SK-N-SH (cell line): ENCODE results near the gene DGAT2. TPM values are rescaled to one million over a fixed set of nuclear protein-coding genes. Genes with fewer than 3 reads are reported as not detected.

Experiments
- CTCF ChIA-PET: fragments of 300-600, 350-600 bp; formaldehyde crosslinking; extraction: SDS; loops from one replicate; lab custom pipeline; 2021; lab: Yijun Ruan, JAX
- POLR2A ChIA-PET: fragments of 350-600 bp; sonication (Branson Sonifier 250); formaldehyde crosslinking; extraction: SDS; loops from one replicate; lab custom pipeline; 2020; ENCODE audit warnings: antibody characterized with exemption, inconsistent platforms; lab: Yijun Ruan, JAX
- DNase-seq: peaks from one replicate; pipeline ENCODE4 v3.0.0; 2012
- H2AFZ ChIP-seq: fragments of 200-600 bp; sonication (generic); 2 replicates; pipeline ENCODE4 v1.8.1; 2016; ENCODE audit warnings: antibody characterized with exemption, mild to moderate bottlenecking, low read depth
- H3F3A ChIP-seq: fragments of 200-600 bp; sonication (generic); replicated peaks from 2 replicates; pipeline ENCODE3; 2016; ENCODE audit warnings: antibody characterized with exemption, mild to moderate bottlenecking; ENCODE audit not compliant: insufficient read depth
- H3K27ac ChIP-seq, 2 experiments: fragments of 200-500 bp in 1 of 2; fragments of 200-600 bp in 1 of 2; sonication (Bioruptor generic) in 1 of 2; sonication (generic), shearing (Covaris generic) in 1 of 2; 2 replicates each; pipeline versions ENCODE4 v1.5.1 to v1.6.1; 2014 to 2016; ENCODE audit warnings: low read depth in 2 of 2, inconsistent platforms in 1 of 2, low read length in 1 of 2, mild to moderate bottlenecking in 1 of 2, mixed read lengths in 1 of 2
- H3K27me3 ChIP-seq: fragments of 200-600 bp; sonication (generic), shearing (Covaris generic); 2 replicates; pipeline ENCODE4 v1.6.1; 2016; ENCODE audit warnings: mixed run types; ENCODE audit not compliant: insufficient read depth
- H3K36me3 ChIP-seq, 2 experiments: fragments of 200-500 bp in 1 of 2; fragments of 200-600 bp in 1 of 2; sonication (Bioruptor generic) in 1 of 2; sonication (generic) in 1 of 2; replicated peaks in 1 of 2; 2 replicates each; pipeline versions ENCODE3 to v1.5.1; 2014 to 2016; ENCODE audit warnings: low read length in 1 of 2, mild to moderate bottlenecking in 1 of 2; ENCODE audit not compliant: insufficient read depth in 2 of 2, control insufficient read depth in 1 of 2
- H3K4me1 ChIP-seq, 2 experiments: fragments of 200-500 bp in 1 of 2; fragments of 200-600 bp in 1 of 2; sonication (Bioruptor generic) in 1 of 2; sonication (generic), shearing (Covaris generic) in 1 of 2; 2 replicates each; pipeline versions ENCODE4 v1.5.1 to v1.6.1; 2014 to 2016; ENCODE audit warnings: low read depth in 1 of 2, low read length in 1 of 2, mixed run types in 1 of 2; ENCODE audit not compliant: insufficient read depth in 2 of 2, control insufficient read depth in 1 of 2
- H3K4me2 ChIP-seq: fragments of 200-600 bp; sonication (generic), shearing (Covaris generic); 2 replicates; pipeline ENCODE4 v1.6.1; 2017; ENCODE audit warnings: mixed run types
- H3K4me3 ChIP-seq, 2 experiments: fragments of 200-500 bp in 1 of 2; fragments of 200-600 bp in 1 of 2; sonication (Bioruptor generic) in 1 of 2; sonication (generic), shearing (Covaris generic) in 1 of 2; 2 replicates each; pipeline versions ENCODE4 v1.5.1 to v1.8.1; 2014 to 2016; ENCODE audit warnings: low read depth in 2 of 2, inconsistent platforms in 1 of 2, low read length in 1 of 2, mild to moderate bottlenecking in 1 of 2, mixed read lengths in 1 of 2, moderate library complexity in 1 of 2
- H3K79me2 ChIP-seq: fragments of 200-600 bp; sonication (generic); 2 replicates; pipeline ENCODE4 v1.8.1; 2017; ENCODE audit warnings: mild to moderate bottlenecking; ENCODE audit not compliant: insufficient read depth
- H3K9ac ChIP-seq: fragments of 200-600 bp; sonication (generic); 2 replicates; pipeline ENCODE4 v1.6.1; 2017; ENCODE audit warnings: mixed run types
- H3K9me2 ChIP-seq: fragments of 200-600 bp; sonication (generic); 2 replicates; pipeline ENCODE4 v1.6.1; 2017; ENCODE audit warnings: mixed run types
- H3K9me3 ChIP-seq: fragments of 200-600 bp; sonication (generic); 2 replicates; pipeline ENCODE4 v1.6.1; 2017; ENCODE audit warnings: mixed run types, mild to moderate bottlenecking, moderate library complexity
- H4K20me1 ChIP-seq: fragments of 200-600 bp; sonication (generic); 2 replicates; pipeline ENCODE4 v1.6.1; 2017; ENCODE audit warnings: mild to moderate bottlenecking, mixed run types; ENCODE audit not compliant: insufficient read depth
- CHD2 ChIP-seq: fragments of 150-350 bp; IDR thresholded peaks from 2 replicates; pipeline ENCODE4 v1.6.1; 2018; ENCODE audit warnings: low read length; ENCODE audit not compliant: partially characterized antibody
- FOSL2 ChIP-seq: IDR thresholded peaks from 2 replicates; pipeline ENCODE4 v1.4.0; 2012; ENCODE audit warnings: low read depth, mild to moderate bottlenecking, moderate library complexity, borderline replicate concordance
- GATA2 ChIP-seq: sonication (generic); formaldehyde crosslinking; IDR thresholded peaks from 2 replicates; pipeline ENCODE4 v1.5.0; 2020; ENCODE audit warnings: mild to moderate bottlenecking, missing genetic modification reagents
- JUND ChIP-seq: IDR thresholded peaks from 2 replicates; pipeline ENCODE4 v1.4.0; 2012
- MAX ChIP-seq: IDR thresholded peaks from 2 replicates; pipeline ENCODE4 v1.4.0; 2012; ENCODE audit warnings: low read depth
- NRF1 ChIP-seq: IDR thresholded peaks from 2 replicates; pipeline ENCODE4 v1.6.1; 2012; ENCODE audit warnings: low read depth, mild to moderate bottlenecking, low read length
- POLR2AphosphoS5 ChIP-seq: IDR thresholded peaks from 2 replicates; pipeline ENCODE4 v1.6.1; 2012; ENCODE audit warnings: low read depth, low read length
- RAD21 ChIP-seq: IDR thresholded peaks from 2 replicates; pipeline ENCODE4 v1.6.1; 2012; ENCODE audit warnings: mild to moderate bottlenecking, low read length
- REST ChIP-seq: IDR thresholded peaks from 2 replicates; pipeline ENCODE4 v1.6.1; 2012; ENCODE audit warnings: mild to moderate bottlenecking, low read depth, low read length, moderate library complexity
- RFX5 ChIP-seq: IDR thresholded peaks from 2 replicates; pipeline ENCODE4 v1.6.1; 2012; ENCODE audit warnings: mild to moderate bottlenecking, improper control_type of control experiment, low read length
- RXRA ChIP-seq: IDR thresholded peaks from 2 replicates; pipeline ENCODE4 v1.4.0; 2012; ENCODE audit warnings: low read depth, mild to moderate bottlenecking, borderline replicate concordance
- SIN3A ChIP-seq: IDR thresholded peaks from 2 replicates; pipeline ENCODE4 v1.6.1; 2012; ENCODE audit warnings: low read depth, mild to moderate bottlenecking, low read length, moderate library complexity, borderline replicate concordance
- SMC3 ChIP-seq: IDR thresholded peaks from 2 replicates; pipeline ENCODE4 v1.6.1; 2012; ENCODE audit warnings: low read depth, low read length, improper control_type of control experiment
- TAF1 ChIP-seq: IDR thresholded peaks from 2 replicates; pipeline ENCODE4 v1.6.1; 2012; ENCODE audit warnings: low read depth, mild to moderate bottlenecking, low read length, moderate library complexity, borderline replicate concordance
- TEAD4 ChIP-seq: IDR thresholded peaks from 2 replicates; pipeline ENCODE4 v1.4.0; 2012; ENCODE audit warnings: mild to moderate bottlenecking, borderline replicate concordance; ENCODE audit not compliant: insufficient read depth
- YY1 ChIP-seq: IDR thresholded peaks from 2 replicates; pipeline ENCODE4 v1.4.0; 2012; ENCODE audit warnings: low read depth, mild to moderate bottlenecking
- ZBTB33 ChIP-seq: IDR thresholded peaks from 2 replicates; pipeline ENCODE4 v1.4.0; 2012; ENCODE audit warnings: low read depth, borderline replicate concordance
- WGBS: methylation state at CpG from one replicate; pipeline ENCODE4 v1.1.6; 2017; ENCODE audit warnings: low lambda C conversion rate; 5-methylcytosine and 5-hydroxymethylcytosine counted together
- polyA plus RNA-seq, 3 experiments: library from polyadenylated mRNA; depleted of rRNA; stranded (reverse); fragments of >200 nt; gene quantifications; 2 replicates each; pipeline ENCODE4 v1.2.3, GENCODE V29; 2012

Gene DGAT2
- polyA plus RNA-seq, 1 of the 3 experiments (the other 2 are of a cell fraction): 1.4 TPM

GRCh38 chr11:75782540-75783263, 14.1 kb downstream of the DGAT2 start:
- WGBS: 78% methylated on average over 4 of the region's 4 CpGs
- DNase-seq: no peak
- Histone ChIP-seq H3K36me3 (no peaks in the 10 kb centered on the region), H3F3A (no peaks in the 10 kb centered on the region), H3K4me1 (peaks cover 0 to 12% of the 10 kb centered on the region in 2 experiments; a peak in 1 of 4 replicates), H3K9me3 (no peaks in the 10 kb centered on the region), H3K79me2 (no peaks in the 10 kb centered on the region), H4K20me1 (no peaks in the 10 kb centered on the region), H3K4me2 (no peak overlapping the region), H3K4me3 (no peak overlapping the region), H3K9me2 (no peaks in the 10 kb centered on the region), H2AFZ (no peak overlapping the region), H3K27ac (no peak overlapping the region), H3K9ac (no peak overlapping the region), H3K27me3 (no peaks in the 10 kb centered on the region)
- POLR2A ChIA-PET: no interaction called here
- no peak for TF ChIP-seq MAX
- no peak for TF ChIP-seq TEAD4
- TF ChIP-seq RFX5: no peak
- TF ChIP-seq ZBTB33: no peak
- TF ChIP-seq SIN3A: no peak
- TF ChIP-seq REST: no peak
- TF ChIP-seq SMC3: no peak
- TF ChIP-seq FOSL2: no peak
- CTCF ChIA-PET: interaction anchor here (0.7 kb wide), 1 partner anchor 84 kb away, joined by 3 read pairs; no protein-coding TSS in a partner anchor

- Histone ChIP-seq H3K4me1 (peaks cover 0 to 7% of the 10 kb centered on the region in 2 experiments; a peak in 1 of 4 replicates), H3K9ac (no peak overlapping the region), H3K27ac (no peak overlapping the region), H3K9me3 (no peaks in the 10 kb centered on the region), H3K36me3 (no peaks in the 10 kb centered on the region), H4K20me1 (no peaks in the 10 kb centered on the region), H3K4me2 (no peak overlapping the region), H3K79me2 (no peaks in the 10 kb centered on the region), H3K4me3 (no peak overlapping the region), H3F3A (no peaks in the 10 kb centered on the region), H3K9me2 (no peaks in the 10 kb centered on the region), H3K27me3 (no peaks in the 10 kb centered on the region), H2AFZ (no peak overlapping the region)
- no peak for DNase-seq
- CTCF ChIA-PET: interaction anchor here (0.7 to 1.0 kb wide), 2 partner anchors 76 to 84 kb away, joined by 3 read pairs; no protein-coding TSS in a partner anchor
- POLR2A ChIA-PET: no interaction called here
- 87% methylated on average over 4 of the region's 4 CpGs for WGBS
- TF ChIP-seq CHD2: no peak
- no peak for TF ChIP-seq GATA2
- TF ChIP-seq YY1: no peak
- no peak for TF ChIP-seq JUND
- no peak for TF ChIP-seq TEAD4
- no peak for TF ChIP-seq RAD21
- no peak for TF ChIP-seq REST
- no peak for TF ChIP-seq NRF1
- TF ChIP-seq FOSL2: no peak
- no peak for TF ChIP-seq RXRA
- TF ChIP-seq TAF1: no peak
- no peak for TF ChIP-seq POLR2AphosphoS5
Observed at GRCh38 chr11:75783416-75784084, 15.0 kb downstream of the DGAT2 start.
